ENCODE measurements around the gene CNGA3.

The CNGA3 gene

DNA sequence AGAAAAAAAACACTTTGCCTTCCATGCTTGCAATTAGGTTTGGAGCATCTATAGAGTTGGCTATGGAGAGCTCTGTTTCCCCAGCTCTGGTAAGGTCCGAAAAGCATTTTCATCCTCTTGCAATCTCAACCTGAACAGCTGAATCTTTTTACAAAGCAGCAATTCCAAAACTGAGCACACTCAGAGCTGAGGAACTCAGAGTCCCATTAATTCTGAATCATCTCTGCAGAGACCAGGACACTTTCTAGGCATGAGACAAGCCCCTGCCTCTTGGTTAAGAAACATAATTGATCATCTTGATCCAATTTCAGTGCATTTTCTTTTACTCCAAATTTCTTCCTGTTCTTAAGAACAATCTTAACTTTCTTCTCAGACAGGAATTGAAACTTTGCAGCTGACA is 4.2 kb downstream of the CNGA3 start:
- peaks cover 29% of the 10 kb centered on the region for H3K27me3 ChIP-seq (ENCODE audit: control insufficient read depth, insufficient read depth, low read length)
- H3K9me3 ChIP-seq (ENCODE audit: control insufficient read depth, insufficient read depth, low read length) = no peaks in the 10 kb centered on the region
- H3K27ac ChIP-seq (ENCODE audit: low read length) = no peak overlapping the region
- no CpG with 5 or more reads among the region's 1 CpG for WGBS (ENCODE audit: insufficient coverage, insufficient read length)
- H3K4me3 ChIP-seq (ENCODE audit: low read length) = no peak overlapping the region
- H3K4me1 ChIP-seq (ENCODE audit: control insufficient read depth, insufficient read depth, low read length) = peaks cover 7% of the 10 kb centered on the region
- no peaks in the 10 kb centered on the region for H3K36me3 ChIP-seq (ENCODE audit: control insufficient read depth, insufficient read depth, low read length)
- DNase-seq (ENCODE audit: low read depth, low spot score) = no peak

DNA sequence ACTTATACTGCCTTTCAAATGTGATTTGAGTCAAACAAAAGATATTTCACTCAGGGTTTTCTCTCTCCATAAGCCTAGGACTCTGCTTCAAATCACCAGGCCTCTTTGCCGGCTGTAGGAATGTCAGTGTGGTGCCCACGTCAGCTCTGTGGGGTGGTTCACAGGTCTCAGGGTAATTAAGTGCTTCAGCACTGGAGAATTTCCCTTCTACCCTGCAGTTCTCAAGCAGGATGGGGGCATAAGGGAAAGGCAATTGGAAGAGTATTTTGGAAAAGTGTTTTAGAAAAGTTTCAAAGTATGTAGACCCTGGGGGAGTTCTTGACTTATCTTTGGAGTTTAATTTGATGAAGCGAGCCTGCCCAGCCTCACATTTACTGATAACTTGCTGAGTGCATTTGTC is 9.6 kb downstream of the CNGA3 start:
- H3K27ac ChIP-seq (ENCODE audit: low read length) = no peak overlapping the region
- H3K27me3 ChIP-seq (ENCODE audit: control insufficient read depth, insufficient read depth, low read length) = no peaks in the 10 kb centered on the region
- H3K9me3 ChIP-seq (ENCODE audit: control insufficient read depth, insufficient read depth, low read length) = no peaks in the 10 kb centered on the region
- no peak overlapping the region for H3K4me3 ChIP-seq (ENCODE audit: low read length)
- H3K4me1 ChIP-seq (ENCODE audit: control insufficient read depth, insufficient read depth, low read length) = no peaks in the 10 kb centered on the region; the same call in 1 of the 2 replicates
- no CpG with 5 or more reads among the region's 3 CpGs for WGBS (ENCODE audit: insufficient coverage, insufficient read length)
- H3K36me3 ChIP-seq (ENCODE audit: control insufficient read depth, insufficient read depth, low read length) = no peaks in the 10 kb centered on the region
- DNase-seq (ENCODE audit: low read depth, low spot score) = no peak

DNA sequence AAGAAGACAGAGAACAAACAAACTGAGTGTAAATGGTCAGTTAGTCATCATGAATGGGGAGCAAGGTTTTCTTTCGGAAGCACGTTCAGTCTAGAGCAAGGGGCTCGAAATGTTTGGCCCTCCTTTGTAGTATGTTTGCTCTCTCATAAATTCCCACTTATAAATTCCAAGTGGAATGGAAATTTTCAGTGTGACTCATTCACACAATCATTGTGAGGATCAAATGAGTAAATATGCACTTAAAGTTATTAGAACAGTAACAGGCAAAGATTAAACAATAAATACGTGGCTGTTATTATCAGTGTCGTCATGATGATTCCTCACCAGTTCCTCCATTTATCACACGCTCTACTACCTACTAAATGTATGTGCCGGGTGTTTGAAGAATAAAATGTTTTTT is 10.5 kb downstream of the CNGA3 start:
- H3K4me1 ChIP-seq (ENCODE audit: control insufficient read depth, insufficient read depth, low read length) = no peaks in the 10 kb centered on the region; the same call in 1 of the 2 replicates
- DNase-seq (ENCODE audit: low read depth, low spot score) = no peak
- H3K9me3 ChIP-seq (ENCODE audit: control insufficient read depth, insufficient read depth, low read length) = no peaks in the 10 kb centered on the region
- H3K27ac ChIP-seq (ENCODE audit: low read length) = no peak overlapping the region
- no peaks in the 10 kb centered on the region for H3K36me3 ChIP-seq (ENCODE audit: control insufficient read depth, insufficient read depth, low read length)
- WGBS (ENCODE audit: insufficient coverage, insufficient read length) = no CpG with 5 or more reads among the region's 7 CpGs
- H3K4me3 ChIP-seq (ENCODE audit: low read length) = no peak overlapping the region
- H3K27me3 ChIP-seq (ENCODE audit: control insufficient read depth, insufficient read depth, low read length) = no peaks in the 10 kb centered on the region

DNA sequence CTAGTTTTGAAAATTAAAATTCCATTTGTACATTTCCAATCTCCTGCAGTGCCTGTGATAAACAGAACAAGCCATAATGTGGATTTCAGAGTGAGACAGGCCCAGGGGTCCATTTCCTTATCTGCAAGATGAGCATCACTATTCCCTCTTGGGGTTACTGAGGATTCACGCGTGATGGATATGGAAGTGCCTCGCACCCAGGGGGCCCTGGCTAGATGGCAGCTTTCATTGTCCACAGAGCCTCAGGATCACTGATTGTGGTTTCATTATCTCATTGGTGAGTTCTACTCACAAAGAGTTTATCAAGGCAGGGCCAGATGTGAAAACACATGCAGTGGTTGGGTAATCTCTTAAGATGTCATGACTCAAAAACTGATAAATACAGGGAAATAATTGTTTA is 11.6 kb downstream of the CNGA3 start:
- no CpG with 5 or more reads among the region's 3 CpGs for WGBS (ENCODE audit: insufficient coverage, insufficient read length)
- Histone ChIP-seq H3K9me3 (ENCODE audit: control insufficient read depth, insufficient read depth, low read length) (no peaks in the 10 kb centered on the region), H3K27me3 (ENCODE audit: control insufficient read depth, insufficient read depth, low read length) (no peaks in the 10 kb centered on the region), H3K4me1 (ENCODE audit: control insufficient read depth, insufficient read depth, low read length) (no peaks in the 10 kb centered on the region; the same call in 1 of the 2 replicates), H3K27ac (ENCODE audit: low read length) (no peak overlapping the region), H3K36me3 (ENCODE audit: control insufficient read depth, insufficient read depth, low read length) (no peaks in the 10 kb centered on the region), H3K4me3 (ENCODE audit: low read length) (no peak overlapping the region)
- no peak for DNase-seq (ENCODE audit: low read depth, low spot score)

DNA sequence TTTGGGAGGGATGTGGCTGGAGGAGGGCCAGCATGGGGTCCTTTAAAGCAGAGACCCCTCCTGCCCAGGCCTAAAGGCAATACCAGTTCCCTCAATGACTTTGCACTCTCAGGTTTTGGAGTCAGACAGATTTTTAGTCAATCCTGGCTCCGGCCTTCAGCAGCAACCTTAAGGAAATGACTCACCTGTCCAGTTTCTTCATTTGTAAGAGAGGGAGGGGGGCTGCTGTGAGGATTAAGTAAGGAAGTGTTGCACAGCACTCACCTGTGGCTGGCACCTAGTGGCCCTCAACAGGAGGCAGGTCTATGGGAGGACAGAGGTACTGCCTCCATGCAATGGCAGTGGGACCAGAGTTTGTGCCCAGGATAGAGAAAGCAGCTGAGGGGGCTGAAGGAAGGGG is 13.7 kb downstream of the CNGA3 start:
- Histone ChIP-seq H3K9me3 (ENCODE audit: control insufficient read depth, insufficient read depth, low read length) (no peaks in the 10 kb centered on the region), H3K27ac (ENCODE audit: low read length) (no peak overlapping the region)
- WGBS (ENCODE audit: insufficient coverage, insufficient read length) = no CpG with 5 or more reads among the region's 1 CpG

DNA sequence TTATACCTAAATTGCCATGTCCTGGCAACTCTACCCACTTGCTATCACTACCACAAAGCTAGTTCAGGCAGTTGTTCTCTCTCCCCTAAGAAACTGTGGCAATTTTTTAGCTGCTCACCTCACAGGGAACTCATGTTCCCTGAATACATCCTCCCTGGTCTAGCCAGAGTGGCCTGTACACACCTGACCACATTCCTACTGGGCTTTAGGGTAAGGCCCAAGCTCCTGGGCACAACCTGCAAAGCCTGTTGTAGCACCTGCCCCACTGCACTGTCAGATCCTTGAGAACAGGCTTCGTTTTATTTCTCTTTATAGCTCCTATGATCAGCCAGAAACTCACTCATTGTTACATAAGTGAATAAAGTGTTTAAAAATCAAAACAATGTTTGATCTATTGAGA is 21.5 kb downstream of the CNGA3 start:
- Histone ChIP-seq H3K36me3 (ENCODE audit: control insufficient read depth, insufficient read depth, low read length) (no peaks in the 10 kb centered on the region), H3K27ac (ENCODE audit: low read length) (no peak overlapping the region), H3K27me3 (ENCODE audit: control insufficient read depth, insufficient read depth, low read length) (no peaks in the 10 kb centered on the region), H3K4me1 (ENCODE audit: control insufficient read depth, insufficient read depth, low read length) (no peaks in the 10 kb centered on the region), H3K9me3 (ENCODE audit: control insufficient read depth, insufficient read depth, low read length) (no peaks in the 10 kb centered on the region; the same call in 1 of the 2 replicates), H3K4me3 (ENCODE audit: low read length) (no peak overlapping the region)
- WGBS (ENCODE audit: insufficient coverage, insufficient read length) = no CpG with 5 or more reads among the region's 1 CpG
- no peak for DNase-seq (ENCODE audit: low read depth, low spot score)

More for the DNA sequence above, 13.7 kb downstream of the CNGA3 start:
- H3K36me3 ChIP-seq (ENCODE audit: control insufficient read depth, insufficient read depth, low read length) = no peaks in the 10 kb centered on the region
- DNase-seq (ENCODE audit: low read depth, low spot score) = no peak
- H3K4me1 ChIP-seq (ENCODE audit: control insufficient read depth, insufficient read depth, low read length) = no peaks in the 10 kb centered on the region; the same call in 1 of the 2 replicates
- no peak overlapping the region for H3K4me3 ChIP-seq (ENCODE audit: low read length)
- H3K27me3 ChIP-seq (ENCODE audit: control insufficient read depth, insufficient read depth, low read length) = no peaks in the 10 kb centered on the region

DNA sequence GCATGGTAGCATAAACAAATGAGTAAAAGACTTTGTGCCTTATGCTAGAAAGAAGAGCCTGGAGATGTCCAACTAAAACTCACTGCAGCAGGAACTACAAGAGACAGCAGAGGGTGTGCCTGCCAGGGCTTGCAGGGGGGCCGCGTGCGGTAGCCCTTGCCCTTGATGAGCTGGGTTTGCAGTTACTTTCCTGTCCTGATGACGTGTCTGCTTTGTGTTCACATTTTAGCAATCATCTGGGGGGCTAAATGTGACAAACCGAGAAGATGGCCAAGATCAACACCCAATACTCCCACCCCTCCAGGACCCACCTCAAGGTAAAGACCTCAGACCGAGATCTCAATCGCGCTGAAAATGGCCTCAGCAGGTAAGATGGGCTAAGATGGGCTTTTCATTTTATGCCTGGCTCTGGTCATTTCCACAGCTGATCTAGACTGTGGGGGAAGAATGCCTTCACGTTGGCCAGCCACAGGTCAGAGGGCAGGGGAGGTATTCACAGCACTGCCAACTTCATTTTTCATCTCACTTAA is 23.5 kb downstream of the CNGA3 start:
- DNase-seq (ENCODE audit: low read depth, low spot score) = no peak
- Histone ChIP-seq H3K4me1 (ENCODE audit: control insufficient read depth, insufficient read depth, low read length) (no peaks in the 10 kb centered on the region), H3K36me3 (ENCODE audit: control insufficient read depth, insufficient read depth, low read length) (no peaks in the 10 kb centered on the region), H3K27ac (ENCODE audit: low read length) (no peak overlapping the region), H3K27me3 (ENCODE audit: control insufficient read depth, insufficient read depth, low read length) (no peaks in the 10 kb centered on the region), H3K9me3 (ENCODE audit: control insufficient read depth, insufficient read depth, low read length) (no peaks in the 10 kb centered on the region; the same call in 1 of the 2 replicates), H3K4me3 (ENCODE audit: low read length) (no peak overlapping the region)
- no CpG with 5 or more reads among the region's 9 CpGs for WGBS (ENCODE audit: insufficient coverage, insufficient read length)

DNA sequence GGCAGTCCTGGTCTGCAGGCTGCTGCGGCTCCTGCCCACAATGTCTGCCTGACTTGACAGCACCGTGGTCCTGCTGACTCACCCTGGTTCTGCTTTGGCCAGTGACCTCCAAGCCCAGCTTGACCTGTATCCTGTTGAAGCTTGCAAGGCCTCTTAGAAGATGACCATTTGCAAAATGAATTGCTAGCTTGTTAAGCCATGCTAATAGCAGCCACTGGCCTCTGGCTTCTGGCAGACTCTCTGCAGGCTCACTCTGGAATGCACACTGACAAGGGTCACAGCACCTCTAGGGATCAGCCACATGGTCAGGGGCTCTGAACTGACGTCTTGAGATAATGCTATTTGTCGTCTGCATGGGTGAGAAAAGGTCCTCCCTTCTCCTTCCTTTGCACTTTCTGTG is 25.9 kb downstream of the CNGA3 start:
- no peaks in the 10 kb centered on the region; the same call in 1 of the 2 replicates for H3K9me3 ChIP-seq (ENCODE audit: control insufficient read depth, insufficient read depth, low read length)
- no peaks in the 10 kb centered on the region for H3K4me1 ChIP-seq (ENCODE audit: control insufficient read depth, insufficient read depth, low read length)
- no peaks in the 10 kb centered on the region for H3K27me3 ChIP-seq (ENCODE audit: control insufficient read depth, insufficient read depth, low read length)
- H3K36me3 ChIP-seq (ENCODE audit: control insufficient read depth, insufficient read depth, low read length) = no peaks in the 10 kb centered on the region
- no peak for DNase-seq (ENCODE audit: low read depth, low spot score)
- WGBS (ENCODE audit: insufficient coverage, insufficient read length) = no CpG with 5 or more reads among the region's 4 CpGs
- no peak overlapping the region for H3K27ac ChIP-seq (ENCODE audit: low read length)
- H3K4me3 ChIP-seq (ENCODE audit: low read length) = no peak overlapping the region

- no peak overlapping the region for H3K4me3 ChIP-seq (ENCODE audit: low read length)
- no peaks in the 10 kb centered on the region for H3K27me3 ChIP-seq (ENCODE audit: control insufficient read depth, insufficient read depth, low read length)
- no peak overlapping the region for H3K27ac ChIP-seq (ENCODE audit: low read length)
- no CpG with 5 or more reads among the region's 5 CpGs for WGBS (ENCODE audit: insufficient coverage, insufficient read length)
- no peaks in the 10 kb centered on the region for H3K36me3 ChIP-seq (ENCODE audit: control insufficient read depth, insufficient read depth, low read length)
- no peaks in the 10 kb centered on the region for H3K4me1 ChIP-seq (ENCODE audit: control insufficient read depth, insufficient read depth, low read length)
- no peak for DNase-seq (ENCODE audit: low read depth, low spot score)
- H3K9me3 ChIP-seq (ENCODE audit: control insufficient read depth, insufficient read depth, low read length) = no peaks in the 10 kb centered on the region; the same call in 1 of the 2 replicates
Observed at GRCh38 chr2:98372579-98372978, 26.3 kb downstream of the CNGA3 start.

GRCh38 chr2:98374286-98374685 is 28.0 kb downstream of the CNGA3 start:
- H3K4me3 ChIP-seq (ENCODE audit: low read length) = no peak overlapping the region
- H3K4me1 ChIP-seq (ENCODE audit: control insufficient read depth, insufficient read depth, low read length) = no peaks in the 10 kb centered on the region
- no peaks in the 10 kb centered on the region for H3K27me3 ChIP-seq (ENCODE audit: control insufficient read depth, insufficient read depth, low read length)
- WGBS (ENCODE audit: insufficient coverage, insufficient read length) = no CpG with 5 or more reads among the region's 5 CpGs
- no peak for DNase-seq (ENCODE audit: low read depth, low spot score)
- no peak overlapping the region for H3K27ac ChIP-seq (ENCODE audit: low read length)
- no peaks in the 10 kb centered on the region; the same call in 1 of the 2 replicates for H3K9me3 ChIP-seq (ENCODE audit: control insufficient read depth, insufficient read depth, low read length)
- H3K36me3 ChIP-seq (ENCODE audit: control insufficient read depth, insufficient read depth, low read length) = no peaks in the 10 kb centered on the region

GRCh38 chr2:98374958-98375570 is 28.8 kb downstream of the CNGA3 start:
- no peak for DNase-seq (ENCODE audit: low read depth, low spot score)
- no peaks in the 10 kb centered on the region for H3K27me3 ChIP-seq (ENCODE audit: control insufficient read depth, insufficient read depth, low read length)
- no peaks in the 10 kb centered on the region for H3K4me1 ChIP-seq (ENCODE audit: control insufficient read depth, insufficient read depth, low read length)
- H3K27ac ChIP-seq (ENCODE audit: low read length) = no peak overlapping the region
- no peaks in the 10 kb centered on the region for H3K9me3 ChIP-seq (ENCODE audit: control insufficient read depth, insufficient read depth, low read length)
- no peak overlapping the region for H3K4me3 ChIP-seq (ENCODE audit: low read length)
- no peaks in the 10 kb centered on the region for H3K36me3 ChIP-seq (ENCODE audit: control insufficient read depth, insufficient read depth, low read length)
- no CpG with 5 or more reads among the region's 11 CpGs for WGBS (ENCODE audit: insufficient coverage, insufficient read length)

All from iPS DF 6.9 (cell line).